ENCODE results near the gene SRPX.

The SRPX gene

GRCh38 chrX:38129366-38129765, 91.3 kb downstream of the SRPX start:
- DNase-seq, result no peak

GRCh38 chrX:38127961-38128360, 92.7 kb downstream of the SRPX start:
- no peak for DNase-seq

GRCh38 chrX:38126179-38126578, 94.5 kb downstream of the SRPX start:
- no peak for DNase-seq

- no peak for DNase-seq
Observed at GRCh38 chrX:38124000-38124399, 96.7 kb downstream of the SRPX start.

GRCh38 chrX:38117485-38117884, 103.2 kb downstream of the SRPX start:
- DNase-seq, result no peak

- DNase-seq, result no peak
Observed at GRCh38 chrX:38116706-38117105, 104.0 kb downstream of the SRPX start.

- DNase-seq, result no peak
Observed at GRCh38 chrX:38112566-38112965, 108.1 kb downstream of the SRPX start.

- DNase-seq, result no peak
Observed at GRCh38 chrX:38111196-38111595, 109.5 kb downstream of the SRPX start.

GRCh38 chrX:38110231-38110630, 110.4 kb downstream of the SRPX start:
- DNase-seq, result no peak

GRCh38 chrX:38109042-38109898, 111.4 kb downstream of the SRPX start:
- no peak for DNase-seq

- no peak for DNase-seq
Observed at GRCh38 chrX:38108364-38108763, 112.3 kb downstream of the SRPX start.

- no peak for DNase-seq
Observed at GRCh38 chrX:38106991-38107655, 113.5 kb downstream of the SRPX start.

GRCh38 chrX:38105216-38105725, 115.4 kb downstream of the SRPX start:
- DNase-seq, result no peak

- DNase-seq, result peak; percentile 11
Observed at GRCh38 chrX:38103857-38104812, 116.5 kb downstream of the SRPX start.

GRCh38 chrX:38102875-38103274, 117.8 kb downstream of the SRPX start:
- DNase-seq, result no peak

- no peak for DNase-seq
Observed at GRCh38 chrX:38102240-38102639, 118.4 kb downstream of the SRPX start.

GRCh38 chrX:38099688-38100087, 121.0 kb downstream of the SRPX start:
- DNase-seq, result no peak

All from inflammatory macrophage treated with lipopolysaccharide for 4 hours (primary cell).